ENCODE measurements around the gene ZNF81.
"Not testable (repeated sequence)": the region's sequence is repeated elsewhere in the genome, so short reads cannot be mapped to it uniquely, and the experiment has no call there.

Gene ZNF81

GRCh38 chrX:47844117-47844516 is 7.4 kb downstream of the ZNF81 start:
- no peak for ATAC-seq
- DNase-seq, result no peak

GRCh38 chrX:47846040-47846439 is 9.3 kb downstream of the ZNF81 start:
- ATAC-seq (no peak), DNase-seq (no peak)

- ATAC-seq, result no peak
- DNase-seq, result no peak
Observed at GRCh38 chrX:47849778-47850177, 13.1 kb downstream of the ZNF81 start.

- not testable (repeated sequence) for ATAC-seq
Observed at GRCh38 chrX:47850389-47850788, 13.7 kb downstream of the ZNF81 start.

GRCh38 chrX:47850901-47851300 is 14.2 kb downstream of the ZNF81 start:
- no peak for DNase-seq
- no peak for ATAC-seq

More at GRCh38 chrX:47850389-47850788, 13.7 kb downstream of the ZNF81 start:
- DNase-seq, result not testable (repeated sequence)

- no peak for ATAC-seq
- DNase-seq, result peak; percentile 10
Observed at GRCh38 chrX:47854474-47854873, 17.8 kb downstream of the ZNF81 start.

GRCh38 chrX:47859686-47860085 is 23.0 kb downstream of the ZNF81 start:
- DNase-seq (no peak), ATAC-seq (no peak)

- no peak for ATAC-seq
- no peak for DNase-seq
Observed at GRCh38 chrX:47862680-47863079, 26.0 kb downstream of the ZNF81 start.

- DNase-seq, result no peak
- ATAC-seq, result no peak
Observed at GRCh38 chrX:47863187-47863586, 26.5 kb downstream of the ZNF81 start.

GRCh38 chrX:47864300-47864699 is 27.6 kb downstream of the ZNF81 start:
- ATAC-seq (no peak), DNase-seq (no peak)

GRCh38 chrX:47864785-47865184 is 28.1 kb downstream of the ZNF81 start:
- DNase-seq, result no peak
- ATAC-seq, result no peak

- DNase-seq, result no peak
- no peak for ATAC-seq
Observed at GRCh38 chrX:47873123-47873522, 36.4 kb downstream of the ZNF81 start.

- DNase-seq (no peak), ATAC-seq (no peak)
Observed at GRCh38 chrX:47877327-47877726, 40.6 kb downstream of the ZNF81 start.

- DNase-seq (no peak), ATAC-seq (no peak)
Observed at GRCh38 chrX:47878198-47878597, 41.5 kb downstream of the ZNF81 start.

GRCh38 chrX:47879463-47879862 is 42.8 kb downstream of the ZNF81 start:
- ATAC-seq, result no peak
- DNase-seq, result no peak

GRCh38 chrX:47880927-47881326 is 44.2 kb downstream of the ZNF81 start:
- DNase-seq, result no peak
- no peak for ATAC-seq

GRCh38 chrX:47885501-47885900 is 48.8 kb downstream of the ZNF81 start:
- DNase-seq, result no peak
- ATAC-seq, result no peak

- ATAC-seq, result no peak
- DNase-seq, result no peak
Observed at GRCh38 chrX:47898024-47898423, 61.3 kb downstream of the ZNF81 start.

- no peak for DNase-seq
- ATAC-seq, result no peak
Observed at GRCh38 chrX:47900833-47901232, 64.1 kb downstream of the ZNF81 start.

- DNase-seq, result no peak
Observed at GRCh38 chrX:47902161-47902560, 65.5 kb downstream of the ZNF81 start.

GRCh38 chrX:47915886-47916493 is 79.3 kb downstream of the ZNF81 start:
- DNase-seq, result no peak
- ATAC-seq, result no peak

More at GRCh38 chrX:47902161-47902560, 65.5 kb downstream of the ZNF81 start:
- no peak for ATAC-seq

- DNase-seq, result no peak
- no peak for ATAC-seq
Observed at GRCh38 chrX:47918274-47918673, 81.6 kb downstream of the ZNF81 start.

- ATAC-seq (no peak), DNase-seq (no peak)
Observed at GRCh38 chrX:47927212-47927611, 90.5 kb downstream of the ZNF81 start.

- DNase-seq, ATAC-seq: not testable (repeated sequence)
Observed at GRCh38 chrX:47931970-47932369, 95.3 kb downstream of the ZNF81 start.

GRCh38 chrX:47933946-47934345 is 97.2 kb downstream of the ZNF81 start:
- DNase-seq (no peak), ATAC-seq (no peak)
